H1 (cell line): ENCODE data around the gene ACAA1. TPM values are rescaled to one million over a fixed set of nuclear protein-coding genes. Genes with fewer than 3 reads are reported as not detected.

ENCODE experiments used
- CTCF ChIA-PET: fragments of 300-600 bp; sonication (Branson Sonifier 250); formaldehyde crosslinking; loops from one replicate; lab custom pipeline; 2021; ENCODE audit not compliant: partially characterized antibody; lab: Charles Lee
- POLR2A ChIA-PET: fragments of 300-600 bp; sonication (Branson Sonifier 250); formaldehyde crosslinking; loops from one replicate; lab custom pipeline; 2021; ENCODE audit warnings: inconsistent platforms; ENCODE audit not compliant: partially characterized antibody; lab: Charles Lee
- DNase-seq, 2 experiments: peaks; one replicate each; pipeline versions ENCODE4 v3.0.0 to v3.0.0-alpha.2; 2010 to 2022; ENCODE audit warnings: low spot score in 2 of 2, low read depth in 1 of 2, mixed read lengths in 1 of 2
- FAIRE-seq: peaks from 2 replicates; lab custom pipeline; 2011; peaks lifted over from hg19 to GRCh38; lab: Jason Lieb, UNC
- H2AFZ ChIP-seq: 2 replicates; pipeline ENCODE4 v1.8.1; 2012; ENCODE audit warnings: low read length, inconsistent platforms
- H2AK5ac ChIP-seq: 2 replicates; pipeline ENCODE4 v1.6.1; 2013; ENCODE audit warnings: low read depth, low read length
- H2BK120ac ChIP-seq: replicated peaks from 2 replicates; pipeline ENCODE3; 2013; ENCODE audit warnings: low read depth, low read length, inconsistent platforms
- H2BK12ac ChIP-seq: 2 replicates; pipeline ENCODE4 v1.6.1; 2013; ENCODE audit warnings: low read depth, low read length
- H2BK15ac ChIP-seq: 2 replicates; pipeline ENCODE4 v1.6.1; 2013; ENCODE audit warnings: low read length
- H2BK20ac ChIP-seq: 2 replicates; pipeline ENCODE4 v1.6.1; 2013; ENCODE audit warnings: low read length
- H2BK5ac ChIP-seq: 2 replicates; pipeline ENCODE4 v1.6.1; 2013; ENCODE audit warnings: low read depth, low read length
- H3K14ac ChIP-seq: 2 replicates; pipeline ENCODE4 v1.6.1; 2013; ENCODE audit warnings: inconsistent platforms; ENCODE audit not compliant: insufficient read length
- H3K18ac ChIP-seq: 2 replicates; pipeline ENCODE4 v1.6.1; 2013; ENCODE audit warnings: low read length; ENCODE audit errors: extremely low read depth
- H3K23ac ChIP-seq: 2 replicates; pipeline ENCODE4 v1.6.1; 2013; ENCODE audit warnings: inconsistent platforms; ENCODE audit not compliant: insufficient read length
- H3K23me2 ChIP-seq: 2 replicates; pipeline ENCODE4 v1.6.1; 2013; ENCODE audit warnings: low read depth, low read length
- H3K27ac ChIP-seq: 2 replicates; pipeline ENCODE4 v1.6.1; 2011; ENCODE audit warnings: low read depth, low read length, inconsistent platforms
- H3K27me3 ChIP-seq, 4 experiments: replicated peaks in 1 of 4; 1 replicate in 1 of 4; 2 replicates in 3 of 4; pipeline versions ENCODE4 v1.6.1 to v1.8.1; 2011 to 2013; ENCODE audit warnings: low read length in 3 of 4, mild to moderate bottlenecking in 3 of 4, inconsistent platforms in 2 of 4, mixed read lengths in 2 of 4, moderate library complexity in 1 of 4; ENCODE audit not compliant: control insufficient read depth in 3 of 4, insufficient read depth in 3 of 4; ENCODE audit errors: extremely low read depth in 1 of 4
- H3K36me3 ChIP-seq, 4 experiments: 2 replicates each; pipeline versions ENCODE4 v1.6.1 to v1.8.1; 2011 to 2013; ENCODE audit warnings: mild to moderate bottlenecking in 4 of 4, low read length in 3 of 4, moderate library complexity in 2 of 4, control low read depth in 1 of 4, inconsistent platforms in 1 of 4; ENCODE audit not compliant: insufficient read depth in 4 of 4, control insufficient read depth in 2 of 4
- H3K4ac ChIP-seq: replicated peaks from 2 replicates; pipeline ENCODE3; 2013; ENCODE audit warnings: low read length, low read depth, mixed read lengths, inconsistent platforms; ENCODE audit not compliant: insufficient read length
- H3K4me1 ChIP-seq, 4 experiments: replicated peaks in 1 of 4; 1 replicate in 1 of 4; 2 replicates in 3 of 4; pipeline versions ENCODE4 v1.6.1 to v1.8.1; 2011 to 2013; ENCODE audit warnings: low read length in 3 of 4, inconsistent platforms in 2 of 4, mixed read lengths in 1 of 4; ENCODE audit not compliant: insufficient read depth in 4 of 4, control insufficient read depth in 3 of 4
- H3K4me2 ChIP-seq, 2 experiments: 2 replicates each; pipeline versions ENCODE4 v1.6.1 to v1.8.1; 2011 to 2013; ENCODE audit warnings: low read depth in 2 of 2, low read length in 2 of 2, control low read depth in 1 of 2, inconsistent platforms in 1 of 2, mild to moderate bottlenecking in 1 of 2; ENCODE audit not compliant: insufficient read depth in 1 of 2
- H3K4me3 ChIP-seq, 4 experiments: fragments of 200-600, 300-600 bp in 1 of 4; sonication (generic), shearing (Covaris generic), sonication (Bioruptor Twin) in 1 of 4; 2 replicates each; pipeline versions ENCODE4 v1.5.1 to v1.8.1; 2011 to 2016; ENCODE audit warnings: low read length in 4 of 4, low read depth in 3 of 4, control low read depth in 2 of 4, inconsistent platforms in 2 of 4, mild to moderate bottlenecking in 2 of 4, mixed read lengths in 1 of 4, moderate library complexity in 1 of 4; ENCODE audit not compliant: insufficient read depth in 2 of 4; ENCODE audit errors: extremely low read depth in 1 of 4
- H3K56ac ChIP-seq: replicated peaks from 2 replicates; pipeline ENCODE3; 2013; ENCODE audit warnings: low read depth, mild to moderate bottlenecking, mixed read lengths, low read length, inconsistent platforms; ENCODE audit not compliant: insufficient read length
- H3K79me1 ChIP-seq: 2 replicates; pipeline ENCODE4 v1.6.1; 2013; ENCODE audit warnings: low read depth, low read length, control low read depth
- H3K79me2 ChIP-seq, 2 experiments: 2 replicates each; pipeline versions ENCODE4 v1.6.1 to v1.8.1; 2012 to 2013; ENCODE audit warnings: low read length in 2 of 2, mild to moderate bottlenecking in 2 of 2, inconsistent platforms in 1 of 2; ENCODE audit not compliant: insufficient read depth in 2 of 2, control insufficient read depth in 1 of 2
- H3K9ac ChIP-seq, 4 experiments: replicated peaks in 1 of 4; 1 replicate in 1 of 4; 2 replicates in 3 of 4; pipeline versions ENCODE4 v1.6.1 to v1.8.1; 2011 to 2013; ENCODE audit warnings: low read depth in 3 of 4, low read length in 3 of 4, control low read depth in 2 of 4, mild to moderate bottlenecking in 2 of 4, moderate library complexity in 2 of 4, inconsistent platforms in 1 of 4; ENCODE audit errors: extremely low read depth in 1 of 4
- H3K9me3 ChIP-seq, 2 experiments: 2 replicates each; pipeline versions ENCODE4 v1.6.1 to v1.8.1; 2012 to 2013; ENCODE audit warnings: mild to moderate bottlenecking in 2 of 2, moderate library complexity in 2 of 2, control low read depth in 1 of 2, inconsistent platforms in 1 of 2, low read depth in 1 of 2, low read length in 1 of 2, mixed read lengths in 1 of 2; ENCODE audit not compliant: insufficient read depth in 2 of 2
- H4K20me1 ChIP-seq, 2 experiments: replicated peaks in 1 of 2; 2 replicates each; pipeline versions ENCODE3 to v1.8.1; 2011 to 2013; ENCODE audit warnings: inconsistent platforms in 2 of 2, low read length in 2 of 2, mild to moderate bottlenecking in 1 of 2; ENCODE audit not compliant: insufficient read depth in 2 of 2, control insufficient read depth in 1 of 2
- H4K5ac ChIP-seq: 2 replicates; pipeline ENCODE4 v1.6.1; 2013; ENCODE audit warnings: low read length, low read depth, mixed read lengths, inconsistent platforms; ENCODE audit not compliant: insufficient read length
- H4K8ac ChIP-seq: 2 replicates; pipeline ENCODE4 v1.8.0; 2013; ENCODE audit warnings: mild to moderate bottlenecking, moderate library complexity, low read length, inconsistent platforms; ENCODE audit not compliant: insufficient read depth; ENCODE audit errors: extremely low read depth
- H4K91ac ChIP-seq: replicated peaks from 2 replicates; pipeline ENCODE3; 2013; ENCODE audit warnings: low read length, mixed read lengths, inconsistent platforms; ENCODE audit not compliant: insufficient read length
- ATF2 ChIP-seq: IDR thresholded peaks from 2 replicates; pipeline ENCODE4 v1.6.1; 2012; ENCODE audit warnings: low read length, inconsistent platforms
- BACH1 ChIP-seq: IDR thresholded peaks from 2 replicates; pipeline ENCODE4 v1.6.1; 2012; ENCODE audit warnings: low read length, improper control_type of control experiment
- CBX8 ChIP-seq: fragments of 300-800, 300-1000 bp; sonication (generic); IDR thresholded peaks from 2 replicates; pipeline ENCODE4 v1.7.1; 2016; ENCODE audit warnings: low read depth, low read length, borderline replicate concordance
- CREB1 ChIP-seq: IDR thresholded peaks from 2 replicates; pipeline ENCODE4 v1.6.1; 2012; ENCODE audit warnings: inconsistent platforms
- E2F6 ChIP-seq: IDR thresholded peaks from 2 replicates; pipeline ENCODE4 v1.6.1; 2012; ENCODE audit warnings: inconsistent platforms
- POU5F1 ChIP-seq: IDR thresholded peaks from 2 replicates; pipeline ENCODE4 v1.6.1; 2011; ENCODE audit warnings: low read depth, mild to moderate bottlenecking, low read length, moderate library complexity
- RNF2 ChIP-seq: fragments of 200-900, 300-1000 bp; sonication (generic); IDR thresholded peaks from 2 replicates; pipeline ENCODE4 v1.7.1; 2016; ENCODE audit warnings: borderline replicate concordance, low read depth, mild to moderate bottlenecking, antibody characterized with exemption, low read length; ENCODE audit not compliant: poor library complexity, severe bottlenecking; ENCODE audit errors: missing control alignments
- SIX5 ChIP-seq: IDR thresholded peaks from 2 replicates; pipeline ENCODE4 v1.6.1; 2011; ENCODE audit warnings: mild to moderate bottlenecking, low read depth, low read length
- SP4 ChIP-seq: IDR thresholded peaks from 2 replicates; pipeline ENCODE4 v1.6.1; 2012; ENCODE audit warnings: low read length, inconsistent platforms
- WGBS, 2 experiments: shearing (Covaris generic) in 1 of 2; methylation state at CpG; one replicate each; pipeline versions ENCODE4 v1.1.6 to v1.1.7; 2013 to 2015; ENCODE audit warnings: low lambda C conversion rate in 2 of 2, mixed read lengths in 2 of 2, inconsistent platforms in 1 of 2, low coverage in 1 of 2, missing lambda C conversion rate in 1 of 2; ENCODE audit not compliant: insufficient replicate concordance in 2 of 2, insufficient coverage in 1 of 2, insufficient read length in 1 of 2; ENCODE audit errors: extremely low coverage in 1 of 2, missing lambda C conversion rate in 1 of 2; 5-methylcytosine and 5-hydroxymethylcytosine counted together
- polyA plus RNA-seq, 7 experiments: library from polyadenylated mRNA; depleted of rRNA in 3 of 7; stranded (reverse) in 5 of 7; unstranded in 2 of 7; fragments of >200 nt in 5 of 7; fragments of 200-250 nt in 2 of 7; gene quantifications; 1 replicate in 5 of 7; 2 replicates in 1 of 7; 4 replicates in 1 of 7; pipeline versions ENCODE4 v1.2.1 to v1.2.3, GENCODE V29; 2011 to 2013; ENCODE audit warnings: missing spikeins in 2 of 7, mixed read lengths in 2 of 7
- total RNA-seq: library from RNA; stranded (reverse); fragmentation: NEBNext Ultra II Directional; extraction: Animal tissue kit (Norgen Biotek cat#: 25700); gene quantifications from 2 replicates; pipeline ENCODE4 v1.2.1, GENCODE V29; 2021

ACAA1 gene
- total and polyA plus RNA-seq, 2 of the 8 experiments (the other 6 are each of a cell fraction or from before 2014, with no cell fraction given) = 23.1 to 34.8 TPM

DNA sequence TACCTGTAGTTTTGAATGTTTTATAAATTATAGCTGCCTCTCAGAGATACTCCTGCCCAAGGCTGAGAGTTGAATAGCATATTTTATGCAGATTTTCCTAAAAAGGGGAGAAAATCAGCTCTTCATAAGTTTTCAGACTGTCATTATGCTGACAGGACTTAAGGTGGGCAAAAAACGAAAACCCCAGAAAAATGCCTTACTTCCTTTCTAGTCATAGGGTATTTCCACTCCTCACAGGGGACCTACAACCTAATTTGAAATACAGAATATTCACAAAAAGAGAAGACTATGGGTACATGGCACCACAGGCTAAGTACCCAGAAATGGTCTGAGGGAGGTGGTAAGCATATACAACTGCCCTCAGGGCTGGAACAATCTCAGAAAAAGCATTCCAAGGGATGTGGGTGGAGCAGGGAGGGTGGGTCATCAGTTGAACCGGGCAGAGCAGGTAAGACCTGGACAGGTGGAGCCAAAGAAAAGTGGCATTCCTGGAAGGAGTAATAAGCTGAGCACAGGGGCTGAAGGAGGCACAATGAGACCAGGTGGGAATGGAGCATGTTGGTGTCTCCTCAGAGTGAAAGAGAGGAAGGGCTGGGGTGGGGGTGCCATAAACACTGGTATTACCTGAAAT is 17.8 kb upstream of the ACAA1 start:
- POLR2A ChIA-PET = interaction anchor here (2.7 kb wide), 1 partner anchor 11 kb away, joined by 11 read pairs; the partner anchor contains the start of gene OXSR1
- H2BK20ac ChIP-seq = no peak overlapping the region

More for the DNA sequence above, 17.8 kb upstream of the ACAA1 start:
- H2BK120ac ChIP-seq = no peak overlapping the region
- no peak for TF ChIP-seq SP4
- TF ChIP-seq POU5F1 = no peak
- TF ChIP-seq CBX8 = no peak
- TF ChIP-seq E2F6 = no peak
- no peak for TF ChIP-seq BACH1
- TF ChIP-seq RNF2 = no peak
- TF ChIP-seq SIX5 = no peak
- no peak for TF ChIP-seq CREB1
- TF ChIP-seq ATF2 = no peak
- no peaks in the 10 kb centered on the region for H3K9me3 ChIP-seq
- H3K56ac ChIP-seq = no peak overlapping the region
- CTCF ChIA-PET = interaction anchor here (0.8 to 10.9 kb wide), 6 partner anchors 8 to 191 kb away, joined by 3 to 52 read pairs (median 4); partner anchors contain the start of genes ACAA1 and MYD88
- 79% methylated on average over 2 of the region's 2 CpGs; no CpG with 5 or more reads in 1 of the 2 experiments for WGBS, 2 experiments
- H3K79me2 ChIP-seq = no peaks in the 10 kb centered on the region
- H3K9ac ChIP-seq = no peak overlapping the region
- H3K4me3 ChIP-seq = no peak overlapping the region
- no peak overlapping the region for H2AFZ ChIP-seq
- H2BK5ac ChIP-seq = no peak overlapping the region
- H3K23ac ChIP-seq = no peak overlapping the region
- H2BK12ac ChIP-seq = no peak overlapping the region
- H3K36me3 ChIP-seq = no peaks in the 10 kb centered on the region
- DNase-seq (peak in 1 of 2 experiments; percentile 27), FAIRE-seq (no peak)
- H3K4ac ChIP-seq = no peak overlapping the region
- no peak overlapping the region for H2BK15ac ChIP-seq
- no peaks in the 10 kb centered on the region for H3K27me3 ChIP-seq
- H4K20me1 ChIP-seq = no peaks in the 10 kb centered on the region
- H3K18ac ChIP-seq = no peak overlapping the region
- H3K4me1 ChIP-seq = no peaks in the 10 kb centered on the region
- no peak overlapping the region for H4K8ac ChIP-seq
- H3K14ac ChIP-seq = no peak overlapping the region
- no peaks in the 10 kb centered on the region for H3K23me2 ChIP-seq
- no peaks in the 10 kb centered on the region for H3K79me1 ChIP-seq
- H3K27ac ChIP-seq = no peak overlapping the region
- no peak overlapping the region for H2AK5ac ChIP-seq
- H4K91ac ChIP-seq = no peak overlapping the region
- no peak overlapping the region for H4K5ac ChIP-seq
- no peak overlapping the region for H3K4me2 ChIP-seq
